Hepatocyte (in vitro differentiated cells): Measurements from ENCODE around the gene GALNT14.

Experiments
- EZH2 ChIP-seq: fragments of 200-600 bp; sonication (generic); IDR thresholded peaks from 2 replicates; pipeline ENCODE4 v1.6.1; 2016; ENCODE audit warnings: antibody characterized with exemption, mild to moderate bottlenecking, borderline replicate concordance
- TF ChIP-seq, protein P1 (sequence below): fragments of 200-600 bp; sonication (generic); IDR thresholded peaks from 2 replicates; pipeline ENCODE4 v1.5.1; 2016; ENCODE audit warnings: antibody characterized with exemption, mild to moderate bottlenecking; ENCODE audit not compliant: poor library complexity

DNA sequence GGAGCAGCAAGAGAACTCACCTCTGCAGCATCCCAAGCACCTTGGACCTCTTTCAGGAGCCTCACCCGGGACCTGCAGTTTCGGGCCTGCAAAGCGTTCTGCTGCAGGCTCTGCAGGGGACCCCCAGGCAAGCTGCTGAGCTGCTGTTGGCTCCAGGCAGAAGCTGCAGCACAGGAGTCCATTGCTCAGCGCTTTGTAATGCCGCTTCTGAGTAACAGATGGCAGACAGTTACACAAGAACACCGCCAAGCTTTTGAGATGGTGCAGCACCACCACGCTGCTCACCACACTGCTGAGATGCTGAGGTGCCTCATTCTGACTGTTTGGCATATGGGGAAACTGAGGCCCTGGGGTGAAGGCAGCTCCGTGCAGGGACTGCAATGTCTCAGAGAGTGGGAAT lies 1.9 kb upstream of the GALNT14 start:
- TF ChIP-seq EZH2 = no peak
- TF ChIP-seq, protein P1, sequence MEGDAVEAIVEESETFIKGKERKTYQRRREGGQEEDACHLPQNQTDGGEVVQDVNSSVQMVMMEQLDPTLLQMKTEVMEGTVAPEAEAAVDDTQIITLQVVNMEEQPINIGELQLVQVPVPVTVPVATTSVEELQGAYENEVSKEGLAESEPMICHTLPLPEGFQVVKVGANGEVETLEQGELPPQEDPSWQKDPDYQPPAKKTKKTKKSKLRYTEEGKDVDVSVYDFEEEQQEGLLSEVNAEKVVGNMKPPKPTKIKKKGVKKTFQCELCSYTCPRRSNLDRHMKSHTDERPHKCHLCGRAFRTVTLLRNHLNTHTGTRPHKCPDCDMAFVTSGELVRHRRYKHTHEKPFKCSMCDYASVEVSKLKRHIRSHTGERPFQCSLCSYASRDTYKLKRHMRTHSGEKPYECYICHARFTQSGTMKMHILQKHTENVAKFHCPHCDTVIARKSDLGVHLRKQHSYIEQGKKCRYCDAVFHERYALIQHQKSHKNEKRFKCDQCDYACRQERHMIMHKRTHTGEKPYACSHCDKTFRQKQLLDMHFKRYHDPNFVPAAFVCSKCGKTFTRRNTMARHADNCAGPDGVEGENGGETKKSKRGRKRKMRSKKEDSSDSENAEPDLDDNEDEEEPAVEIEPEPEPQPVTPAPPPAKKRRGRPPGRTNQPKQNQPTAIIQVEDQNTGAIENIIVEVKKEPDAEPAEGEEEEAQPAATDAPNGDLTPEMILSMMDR = no peak
